Mesodermal cell (in vitro differentiated cells): ENCODE results near the gene ASPDH.
"Not testable (repeated sequence)": the region's sequence is repeated elsewhere in the genome, so short reads cannot be mapped to it uniquely, and the experiment has no call there.

Experiments
- H3K27ac ChIP-seq: 2 replicates; pipeline ENCODE4 v1.7.0; 2013; ENCODE audit warnings: mild to moderate bottlenecking, low read depth, low read length, moderate library complexity; ENCODE audit not compliant: severe bottlenecking
- H3K36me3 ChIP-seq: 2 replicates; pipeline ENCODE4 v1.7.1; 2013; ENCODE audit warnings: mild to moderate bottlenecking, low read length, moderate library complexity; ENCODE audit not compliant: control insufficient read depth, insufficient read depth
- H3K4me1 ChIP-seq: one replicate; pipeline ENCODE4 v1.7.1; 2013; ENCODE audit warnings: mild to moderate bottlenecking, low read length; ENCODE audit not compliant: insufficient read depth, control insufficient read depth, poor library complexity, severe bottlenecking
- H3K4me3 ChIP-seq: 2 replicates; pipeline ENCODE4 v1.7.0; 2013; ENCODE audit warnings: low read length, control low read depth, mild to moderate bottlenecking; ENCODE audit not compliant: insufficient read depth, poor library complexity, severe bottlenecking; ENCODE audit errors: extremely low read depth
- H3K9me3 ChIP-seq: 2 replicates; pipeline ENCODE4 v1.7.1; 2013; ENCODE audit warnings: mild to moderate bottlenecking, low read length, moderate library complexity; ENCODE audit not compliant: control insufficient read depth
- WGBS, 2 experiments: methylation state at CpG; one replicate each; pipeline ENCODE4 v1.1.5; 2013; ENCODE audit warnings: missing lambda C conversion rate in 2 of 2; ENCODE audit not compliant: insufficient coverage in 2 of 2; 5-methylcytosine and 5-hydroxymethylcytosine counted together

ASPDH gene

GRCh38 chr19:50528052-50528451 lies 14.3 kb upstream of the ASPDH start:
- H3K4me3 ChIP-seq, H3K4me1 ChIP-seq, H3K27ac ChIP-seq, H3K9me3 ChIP-seq, H3K36me3 ChIP-seq: not testable (repeated sequence)
- WGBS, 2 experiments: 86 to 90% methylated on average over 3 of the region's 3 CpGs

GRCh38 chr19:50522881-50523280 lies 9.2 kb upstream of the ASPDH start:
- WGBS, 2 experiments: 89 to 98% methylated on average over 5 to 10 of the region's 10 CpGs
- Histone ChIP-seq H3K4me3 (no peak overlapping the region), H3K4me1 (no peaks in the 10 kb centered on the region), H3K27ac (no peak overlapping the region), H3K9me3 (no peaks in the 10 kb centered on the region), H3K36me3 (peaks cover 15% of the 10 kb centered on the region)

- H3K27ac ChIP-seq: no peak overlapping the region
- no peaks in the 10 kb centered on the region for H3K4me1 ChIP-seq
- WGBS, 2 experiments: 88 to 93% methylated on average over 14 of the region's 17 CpGs
- H3K9me3 ChIP-seq: no peaks in the 10 kb centered on the region
- no peak overlapping the region for H3K4me3 ChIP-seq
- peaks cover 19% of the 10 kb centered on the region for H3K36me3 ChIP-seq
Measured at GRCh38 chr19:50520822-50521465, 7.2 kb upstream of the ASPDH start.

- Histone ChIP-seq H3K4me1 (no peaks in the 10 kb centered on the region), H3K36me3 (peaks cover 14% of the 10 kb centered on the region), H3K4me3 (no peak overlapping the region), H3K27ac (no peak overlapping the region), H3K9me3 (no peaks in the 10 kb centered on the region)
- 95 to 96% methylated on average over 38 to 40 of the region's 40 CpGs for WGBS, 2 experiments
Measured at GRCh38 chr19:50519006-50519575, 5.4 kb upstream of the ASPDH start.

GRCh38 chr19:50518091-50519005 lies 4.6 kb upstream of the ASPDH start:
- 94% methylated on average over 76 to 87 of the region's 87 CpGs for WGBS, 2 experiments
- Histone ChIP-seq H3K27ac (no peak overlapping the region), H3K9me3 (no peaks in the 10 kb centered on the region), H3K36me3 (peaks cover 14% of the 10 kb centered on the region), H3K4me3 (no peak overlapping the region), H3K4me1 (no peaks in the 10 kb centered on the region)

- Histone ChIP-seq H3K4me3 (no peak overlapping the region), H3K9me3 (no peaks in the 10 kb centered on the region), H3K36me3 (peaks cover 14% of the 10 kb centered on the region), H3K4me1 (no peaks in the 10 kb centered on the region), H3K27ac (no peak overlapping the region)
- 96 to 97% methylated on average over 33 to 37 of the region's 37 CpGs for WGBS, 2 experiments
Measured at GRCh38 chr19:50517704-50518075, 4.0 kb upstream of the ASPDH start.

GRCh38 chr19:50516964-50517703 lies 3.4 kb upstream of the ASPDH start:
- Histone ChIP-seq H3K4me3 (no peak overlapping the region), H3K27ac (no peak overlapping the region), H3K36me3 (peaks cover 14% of the 10 kb centered on the region), H3K9me3 (no peaks in the 10 kb centered on the region), H3K4me1 (no peaks in the 10 kb centered on the region)
- 90 to 93% methylated on average over 23 to 41 of the region's 53 CpGs for WGBS, 2 experiments

GRCh38 chr19:50516456-50516855 lies 2.7 kb upstream of the ASPDH start:
- WGBS, 2 experiments: 84 to 87% methylated on average over 10 to 11 of the region's 12 CpGs
- no peaks in the 10 kb centered on the region for H3K9me3 ChIP-seq

GRCh38 chr19:50515168-50515561 lies 1.5 kb upstream of the ASPDH start:
- no peak overlapping the region for H3K27ac ChIP-seq

More at GRCh38 chr19:50516456-50516855, 2.7 kb upstream of the ASPDH start:
- H3K4me1 ChIP-seq: no peaks in the 10 kb centered on the region
- H3K27ac ChIP-seq: no peak overlapping the region
- H3K36me3 ChIP-seq: peaks cover 14% of the 10 kb centered on the region
- no peak overlapping the region for H3K4me3 ChIP-seq

GRCh38 chr19:50514346-50515167 lies 844 bp upstream of the ASPDH start:
- no peaks in the 10 kb centered on the region for H3K9me3 ChIP-seq
- no peak overlapping the region for H3K4me3 ChIP-seq
- peaks cover 14% of the 10 kb centered on the region for H3K36me3 ChIP-seq
- 82 to 85% methylated on average over 34 to 37 of the region's 38 CpGs for WGBS, 2 experiments
- no peaks in the 10 kb centered on the region for H3K4me1 ChIP-seq
- H3K27ac ChIP-seq: no peak overlapping the region

More at GRCh38 chr19:50515168-50515561, 1.5 kb upstream of the ASPDH start:
- WGBS, 2 experiments: 88 to 91% methylated on average over 9 to 11 of the region's 11 CpGs
- Histone ChIP-seq H3K4me3 (no peak overlapping the region), H3K9me3 (no peaks in the 10 kb centered on the region), H3K4me1 (no peaks in the 10 kb centered on the region), H3K36me3 (peaks cover 14% of the 10 kb centered on the region)
